GM19240 (cell line): ENCODE measurements around the gene PIAS2.
"Not testable (repeated sequence)": the region's sequence is repeated elsewhere in the genome, so short reads cannot be mapped to it uniquely, and the experiment has no call there.

Experiments
- DNase-seq: peaks from one replicate; pipeline ENCODE4 v3.0.0; 2011; ENCODE audit warnings: low spot score; ENCODE audit not compliant: insufficient read length

PIAS2 gene

GRCh38 chr18:46917108-46917802, at the start of gene PIAS2, which contains the start of gene KATNAL2:
Gene PIAS2, minus strand, starts transcription at chr18:46917507. Its CDS starts 162 bp downstream, at chr18:46917345.
Gene KATNAL2, plus strand, starts transcription at chr18:46917602. Its CDS starts 29,271 bp downstream, at chr18:46946873.
- DNase-seq, result peak; percentile 41

GRCh38 chr18:46966266-46966665, 49.0 kb upstream of the PIAS2 start:
- not testable (repeated sequence) for DNase-seq

- not testable (repeated sequence) for DNase-seq
These were observed 47.4 kb upstream of the PIAS2 start for GRCh38 chr18:46964579-46965293.

GRCh38 chr18:46963656-46964578, 46.6 kb upstream of the PIAS2 start:
- not testable (repeated sequence) for DNase-seq

- no peak for DNase-seq
These were observed 40.9 kb upstream of the PIAS2 start for GRCh38 chr18:46958209-46958608.

GRCh38 chr18:46953195-46953594, 35.9 kb upstream of the PIAS2 start:
- no peak for DNase-seq

- no peak for DNase-seq
These were observed 32.9 kb upstream of the PIAS2 start for GRCh38 chr18:46950064-46950656.

GRCh38 chr18:46946656-46947282, 29.5 kb upstream of the PIAS2 start:
- peak; percentile 66 for DNase-seq

- no peak for DNase-seq
These were observed 25.3 kb upstream of the PIAS2 start for GRCh38 chr18:46942646-46943045.

GRCh38 chr18:46939998-46940571, 22.8 kb upstream of the PIAS2 start:
- no peak for DNase-seq

GRCh38 chr18:46939337-46939963, 22.1 kb upstream of the PIAS2 start:
- no peak for DNase-seq

GRCh38 chr18:46920653-46921052, 3.3 kb upstream of the PIAS2 start:
- no peak for DNase-seq

GRCh38 chr18:46920067-46920466, 2.8 kb upstream of the PIAS2 start:
- DNase-seq, result no peak

GRCh38 chr18:46917803-46918600, 695 bp upstream of the PIAS2 start:
- DNase-seq, result no peak

- DNase-seq, result no peak
These were observed 678 bp downstream of the PIAS2 start for GRCh38 chr18:46916551-46917107.

GRCh38 chr18:46915800-46916550, 1.3 kb downstream of the PIAS2 start:
- DNase-seq, result no peak

- DNase-seq, result no peak
These were observed 6.5 kb downstream of the PIAS2 start for GRCh38 chr18:46910856-46911255.

- no peak for DNase-seq
These were observed 7.8 kb downstream of the PIAS2 start for GRCh38 chr18:46909497-46909896.
